ENCODE results near the gene ZMIZ2.

ZMIZ2 gene

GRCh38 chr7:44703921-44704320, 44.7 kb upstream of the ZMIZ2 start:
- H3K9ac ChIP-seq (ENCODE audit: low read length): no peak overlapping the region
- no peak overlapping the region for H3K27ac ChIP-seq (ENCODE audit: low read length)
- no peak overlapping the region for H2AFZ ChIP-seq (ENCODE audit: low read depth, low read length)
- no peak overlapping the region for H3K4me3 ChIP-seq (ENCODE audit: low read length)
- H3K9me3 ChIP-seq (ENCODE audit: insufficient read depth, low read length): no peaks in the 10 kb centered on the region
- no peaks in the 10 kb centered on the region for H3K79me2 ChIP-seq (ENCODE audit: low read length)
- H3K4me2 ChIP-seq (ENCODE audit: low read length): no peak overlapping the region
- TF ChIP-seq EZH2phosphoT487 (IDR thresholded peaks at IDR 0.05; ENCODE audit: low read depth) (no peak), CTCF (IDR thresholded peaks at IDR 0.05; ENCODE audit: low read depth, low read length) (no peak)
- no peaks in the 10 kb centered on the region for H3K27me3 ChIP-seq (ENCODE audit: low read depth, low read length)
- no peaks in the 10 kb centered on the region for H3K4me1 ChIP-seq (ENCODE audit: low read length)
- peaks cover 24% of the 10 kb centered on the region for H3K36me3 ChIP-seq (replicated peaks; ENCODE audit: low read depth, low read length)
- no peaks in the 10 kb centered on the region for H4K20me1 ChIP-seq (ENCODE audit: insufficient read depth, low read length)

- Histone ChIP-seq H3K4me1 (ENCODE audit: low read length) (no peaks in the 10 kb centered on the region), H3K4me3 (ENCODE audit: low read length) (no peak overlapping the region), H3K27ac (ENCODE audit: low read length) (no peak overlapping the region), H3K9ac (ENCODE audit: low read length) (no peak overlapping the region), H2AFZ (ENCODE audit: low read depth, low read length) (no peak overlapping the region), H3K27me3 (ENCODE audit: low read depth, low read length) (no peaks in the 10 kb centered on the region), H3K4me2 (ENCODE audit: low read length) (no peak overlapping the region), H3K36me3 (replicated peaks; ENCODE audit: low read depth, low read length) (peaks cover 13% of the 10 kb centered on the region), H4K20me1 (ENCODE audit: insufficient read depth, low read length) (no peaks in the 10 kb centered on the region), H3K9me3 (ENCODE audit: insufficient read depth, low read length) (no peaks in the 10 kb centered on the region), H3K79me2 (ENCODE audit: low read length) (no peaks in the 10 kb centered on the region)
- TF ChIP-seq EZH2phosphoT487 (IDR thresholded peaks at IDR 0.05; ENCODE audit: low read depth) (no peak), CTCF (IDR thresholded peaks at IDR 0.05; ENCODE audit: low read depth, low read length) (no peak)
Measured at GRCh38 chr7:44705434-44705833, 43.2 kb upstream of the ZMIZ2 start.

- no peak overlapping the region for H3K4me2 ChIP-seq (ENCODE audit: low read length)
- H3K27me3 ChIP-seq (ENCODE audit: low read depth, low read length): no peaks in the 10 kb centered on the region
- no peaks in the 10 kb centered on the region for H3K79me2 ChIP-seq (ENCODE audit: low read length)
- no peaks in the 10 kb centered on the region for H4K20me1 ChIP-seq (ENCODE audit: insufficient read depth, low read length)
- no peak overlapping the region for H3K9ac ChIP-seq (ENCODE audit: low read length)
- H3K9me3 ChIP-seq (ENCODE audit: insufficient read depth, low read length): no peaks in the 10 kb centered on the region
- no peak overlapping the region for H3K4me3 ChIP-seq (ENCODE audit: low read length)
- no peak overlapping the region for H2AFZ ChIP-seq (ENCODE audit: low read depth, low read length)
- H3K36me3 ChIP-seq (replicated peaks; ENCODE audit: low read depth, low read length): peaks cover 12% of the 10 kb centered on the region
- H3K27ac ChIP-seq (ENCODE audit: low read length): no peak overlapping the region
- H3K4me1 ChIP-seq (ENCODE audit: low read length): no peaks in the 10 kb centered on the region
- TF ChIP-seq EZH2phosphoT487 (IDR thresholded peaks at IDR 0.05; ENCODE audit: low read depth) (no peak), CTCF (IDR thresholded peaks at IDR 0.05; ENCODE audit: low read depth, low read length) (no peak)
Measured at GRCh38 chr7:44706788-44707557, 41.7 kb upstream of the ZMIZ2 start.

- H3K79me2 ChIP-seq (ENCODE audit: low read length): no peaks in the 10 kb centered on the region
- no peak for TF ChIP-seq CTCF (IDR thresholded peaks at IDR 0.05; ENCODE audit: low read depth, low read length)
- no peak for TF ChIP-seq EZH2phosphoT487 (IDR thresholded peaks at IDR 0.05; ENCODE audit: low read depth)
Measured at GRCh38 chr7:44707558-44708230, 41.0 kb upstream of the ZMIZ2 start.

More at GRCh38 chr7:44707558-44708230, 41.0 kb upstream of the ZMIZ2 start:
- Histone ChIP-seq H3K4me3 (ENCODE audit: low read length) (no peak overlapping the region), H3K4me1 (ENCODE audit: low read length) (no peaks in the 10 kb centered on the region), H3K27me3 (ENCODE audit: low read depth, low read length) (no peaks in the 10 kb centered on the region), H4K20me1 (ENCODE audit: insufficient read depth, low read length) (no peaks in the 10 kb centered on the region), H3K36me3 (replicated peaks; ENCODE audit: low read depth, low read length) (peaks cover 9% of the 10 kb centered on the region), H3K9me3 (ENCODE audit: insufficient read depth, low read length) (no peaks in the 10 kb centered on the region), H3K4me2 (ENCODE audit: low read length) (no peak overlapping the region), H2AFZ (ENCODE audit: low read depth, low read length) (no peak overlapping the region), H3K27ac (ENCODE audit: low read length) (no peak overlapping the region), H3K9ac (ENCODE audit: low read length) (no peak overlapping the region)

Measured in OCI-LY3 (cell line).